ENCODE measurements around the gene SLIT3. TPM values are rescaled to one million over a fixed set of nuclear protein-coding genes. Genes with fewer than 3 reads are reported as not detected.

SLIT3 gene
- total RNA-seq, 1 experiment from 2014 or later, result 0.44 TPM

- Histone ChIP-seq H3K9me2 (replicated peaks; ENCODE audit: low read length) (no peaks in the 10 kb centered on the region), H3F3A (ENCODE audit: low read length, unreplicated experiment) (peaks cover 4% of the 10 kb centered on the region), H3K9ac (ENCODE audit: low read length) (peak overlapping the region; percentile 35; the same call in 1 of the 2 replicates), H4K20me1 (ENCODE audit: low read length) (no peaks in the 10 kb centered on the region), H3K9me3 (ENCODE audit: low read length) (no peaks in the 10 kb centered on the region), H3K36me3 (ENCODE audit: low read depth, low read length) (no peaks in the 10 kb centered on the region), H3K4me3 (ENCODE audit: low read length) (no peak overlapping the region), H3K27ac (ENCODE audit: low read length) (peak overlapping the region; percentile 83), H3K4me2 (ENCODE audit: low read length) (peak overlapping the region; percentile 36; the same call in 1 of the 2 replicates), H3K79me2 (ENCODE audit: low read length) (no peaks in the 10 kb centered on the region), H2AFZ (ENCODE audit: low read length) (no peak overlapping the region), H3K27me3 (ENCODE audit: low read length) (no peaks in the 10 kb centered on the region), H3K4me1 (ENCODE audit: insufficient read depth, low read length) (peaks cover 44% of the 10 kb centered on the region)
- no peak for TF ChIP-seq EZH2phosphoT487 (IDR thresholded peaks at IDR 0.05; ENCODE audit: borderline replicate concordance, low read length)
- TF ChIP-seq CTCF (conservative IDR thresholded peaks at IDR 0.05; ENCODE audit: low read depth, low read length), result no peak
- no peak for TF ChIP-seq EZH2 (IDR thresholded peaks at IDR 0.05; ENCODE audit: low read length, unreplicated experiment)
- intact Hi-C loops (cut with micrococcal nuclease), result no loop called here
- no TSS peak for BruUV-seq (replicated peaks)
- DNase-seq (peak; percentile 69), ATAC-seq (no peak)
- ChIA-PET POLR2A (ENCODE audit: unreplicated experiment) (no interaction called here), CTCF (no interaction called here)
Observed at GRCh38 chr5:169162407-169162806, 138.5 kb downstream of the SLIT3 start.

- H3K27me3 ChIP-seq (ENCODE audit: low read length), result no peaks in the 10 kb centered on the region
- DNase-seq (peak; percentile 87), ATAC-seq (peak; percentile 47)
- peak overlapping the region; percentile 35; the same call in 1 of the 2 replicates for H3K9ac ChIP-seq (ENCODE audit: low read length)
- ChIA-PET CTCF (no interaction called here), POLR2A (ENCODE audit: unreplicated experiment) (no interaction called here)
- BruUV-seq (replicated peaks), result no TSS peak
- H3F3A ChIP-seq (ENCODE audit: low read length, unreplicated experiment), result peaks cover 4% of the 10 kb centered on the region
- no peak overlapping the region for H3K4me3 ChIP-seq (ENCODE audit: low read length)
- no peaks in the 10 kb centered on the region for H4K20me1 ChIP-seq (ENCODE audit: low read length)
- TF ChIP-seq EZH2 (IDR thresholded peaks at IDR 0.05; ENCODE audit: low read length, unreplicated experiment) (no peak), CTCF (conservative IDR thresholded peaks at IDR 0.05; ENCODE audit: low read depth, low read length) (no peak), EZH2phosphoT487 (IDR thresholded peaks at IDR 0.05; ENCODE audit: borderline replicate concordance, low read length) (no peak)
- H3K36me3 ChIP-seq (ENCODE audit: low read depth, low read length), result no peaks in the 10 kb centered on the region
- peak overlapping the region; percentile 83 for H3K27ac ChIP-seq (ENCODE audit: low read length)
- H3K9me3 ChIP-seq (ENCODE audit: low read length), result no peaks in the 10 kb centered on the region
- no peaks in the 10 kb centered on the region for H3K9me2 ChIP-seq (replicated peaks; ENCODE audit: low read length)
- no peak overlapping the region for H2AFZ ChIP-seq (ENCODE audit: low read length)
- H3K4me1 ChIP-seq (ENCODE audit: insufficient read depth, low read length), result peaks cover 44% of the 10 kb centered on the region
- intact Hi-C loops (cut with micrococcal nuclease), result no loop called here
- peak overlapping the region; percentile 36 for H3K4me2 ChIP-seq (ENCODE audit: low read length)
- no peaks in the 10 kb centered on the region for H3K79me2 ChIP-seq (ENCODE audit: low read length)
Observed at GRCh38 chr5:169161022-169161680, 139.8 kb downstream of the SLIT3 start.

GRCh38 chr5:169160405-169160901 is 140.5 kb downstream of the SLIT3 start:
- no peaks in the 10 kb centered on the region for H4K20me1 ChIP-seq (ENCODE audit: low read length)
- no peaks in the 10 kb centered on the region for H3K79me2 ChIP-seq (ENCODE audit: low read length)
- intact Hi-C loops (cut with micrococcal nuclease), result no loop called here
- H2AFZ ChIP-seq (ENCODE audit: low read length), result no peak overlapping the region
- no TSS peak for BruUV-seq (replicated peaks)
- H3K27me3 ChIP-seq (ENCODE audit: low read length), result no peaks in the 10 kb centered on the region
- no peak overlapping the region; the same call in 1 of the 2 replicates for H3K9ac ChIP-seq (ENCODE audit: low read length)
- ATAC-seq (no peak), DNase-seq (peak; percentile 45)
- H3K36me3 ChIP-seq (ENCODE audit: low read depth, low read length), result no peaks in the 10 kb centered on the region
- TF ChIP-seq CTCF (conservative IDR thresholded peaks at IDR 0.05; ENCODE audit: low read depth, low read length) (peak; percentile 46; the same call in 1 of the 2 replicates), EZH2 (IDR thresholded peaks at IDR 0.05; ENCODE audit: low read length, unreplicated experiment) (no peak)
- peaks cover 4% of the 10 kb centered on the region for H3F3A ChIP-seq (ENCODE audit: low read length, unreplicated experiment)
- peak overlapping the region; percentile 83 for H3K27ac ChIP-seq (ENCODE audit: low read length)
- ChIA-PET POLR2A (ENCODE audit: unreplicated experiment) (no interaction called here), CTCF (no interaction called here)
- H3K4me3 ChIP-seq (ENCODE audit: low read length), result no peak overlapping the region
- H3K4me2 ChIP-seq (ENCODE audit: low read length), result peak overlapping the region; percentile 28
- H3K4me1 ChIP-seq (ENCODE audit: insufficient read depth, low read length), result peaks cover 44% of the 10 kb centered on the region
- H3K9me2 ChIP-seq (replicated peaks; ENCODE audit: low read length), result no peaks in the 10 kb centered on the region
- H3K9me3 ChIP-seq (ENCODE audit: low read length), result no peaks in the 10 kb centered on the region

Data from PC-3 (cell line).